RPMI8226 (cell line): ENCODE results near the gene TMEM200A.

Experiments
- DNase-seq: peaks from one replicate; pipeline ENCODE4 v3.0.0-alpha.2; 2015

Gene TMEM200A

DNA sequence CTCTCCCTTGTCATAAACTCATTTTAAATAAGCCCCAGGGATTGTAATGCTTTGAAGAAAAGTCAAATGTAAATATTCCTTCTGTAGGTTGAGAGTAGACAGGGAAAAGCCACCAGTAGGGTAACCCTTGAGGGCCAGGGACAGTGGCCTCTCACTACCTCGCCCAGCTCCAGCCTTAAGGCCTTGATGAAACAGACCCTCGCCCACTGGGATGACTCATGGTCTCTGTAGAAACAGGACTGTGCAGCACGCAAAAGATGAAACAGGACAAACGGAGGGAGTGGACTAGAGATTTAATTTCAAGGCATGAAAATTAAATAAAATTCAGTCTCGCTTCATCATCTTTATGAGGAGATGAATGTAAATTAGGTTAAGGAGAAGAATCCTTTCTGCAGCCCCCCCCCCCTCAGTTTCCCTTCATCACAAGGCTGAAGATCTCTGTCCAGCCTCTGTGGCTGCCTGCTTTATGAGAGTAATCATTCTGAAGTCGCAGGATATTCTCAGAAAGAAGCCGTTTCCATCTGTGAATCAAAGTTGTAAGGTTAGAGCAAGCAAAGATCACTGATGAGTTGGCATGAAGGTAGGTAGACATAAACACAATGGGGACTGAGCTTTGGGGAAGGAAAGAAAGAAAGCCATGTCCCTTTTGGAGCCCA lies 60.4 kb downstream of the TMEM200A start:
- DNase-seq, result no peak

DNA sequence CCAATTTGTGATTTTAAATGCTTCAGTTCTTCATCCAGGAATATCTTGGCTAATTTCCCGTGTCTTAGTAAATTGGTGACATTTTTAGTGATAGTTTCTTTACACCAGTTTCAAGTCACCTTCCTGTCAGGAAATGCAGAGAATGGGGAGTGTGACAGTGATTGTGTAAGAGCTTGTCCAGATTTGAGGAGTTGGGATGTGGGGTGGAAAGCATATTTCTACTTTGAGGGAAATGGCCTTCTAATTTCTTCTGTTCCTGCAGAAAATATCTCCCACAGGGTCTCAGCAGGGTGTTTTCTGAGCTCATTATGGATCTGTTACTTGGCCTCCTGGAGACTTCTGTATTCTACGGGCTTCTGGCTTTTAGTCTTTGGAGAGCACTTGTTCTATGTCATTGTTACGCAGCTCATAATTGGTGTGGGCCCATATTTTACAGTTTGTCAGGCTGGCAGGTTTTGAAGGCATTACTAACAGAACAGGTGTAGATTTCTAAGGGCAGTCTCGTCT lies 65.6 kb downstream of the TMEM200A start:
- DNase-seq, result no peak

- no peak for DNase-seq
Observed at GRCh38 chr6:130432838-130433237, 67.0 kb downstream of the TMEM200A start.

DNA sequence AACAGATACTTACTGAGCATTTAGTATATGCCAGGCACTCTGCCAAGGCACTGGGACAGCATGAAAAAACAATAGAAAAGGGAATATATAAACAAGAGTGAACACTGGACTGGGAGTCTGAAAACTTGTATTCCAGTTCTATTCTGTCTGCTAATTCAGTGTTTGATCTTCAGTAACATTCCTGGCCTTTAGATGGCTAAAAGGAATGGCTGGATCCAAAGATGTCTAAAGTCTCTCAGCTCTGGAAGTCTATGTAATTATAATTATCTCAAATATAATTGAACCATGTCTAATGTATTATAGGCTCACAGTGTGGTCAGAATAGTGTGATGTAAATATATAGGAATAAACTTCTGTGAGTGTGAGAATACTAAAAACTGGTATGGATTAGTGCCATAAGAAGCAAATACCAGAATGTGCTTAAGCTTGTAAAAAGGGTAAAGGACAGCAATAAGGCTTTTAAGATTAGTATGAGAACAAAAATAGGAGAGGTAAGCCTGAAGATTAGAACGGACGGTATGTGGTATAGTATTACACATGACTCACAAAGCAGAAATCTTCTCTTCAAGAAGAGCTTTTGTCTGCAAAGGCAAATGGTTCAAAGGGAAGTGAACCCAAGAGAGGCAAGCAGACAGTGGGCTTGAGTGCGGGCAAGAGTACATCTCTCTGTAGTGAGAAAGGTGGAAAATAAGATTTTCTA lies 68.5 kb downstream of the TMEM200A start:
- DNase-seq, result no peak

- no peak for DNase-seq
Observed at GRCh38 chr6:130435181-130435580, 69.4 kb downstream of the TMEM200A start.

DNA sequence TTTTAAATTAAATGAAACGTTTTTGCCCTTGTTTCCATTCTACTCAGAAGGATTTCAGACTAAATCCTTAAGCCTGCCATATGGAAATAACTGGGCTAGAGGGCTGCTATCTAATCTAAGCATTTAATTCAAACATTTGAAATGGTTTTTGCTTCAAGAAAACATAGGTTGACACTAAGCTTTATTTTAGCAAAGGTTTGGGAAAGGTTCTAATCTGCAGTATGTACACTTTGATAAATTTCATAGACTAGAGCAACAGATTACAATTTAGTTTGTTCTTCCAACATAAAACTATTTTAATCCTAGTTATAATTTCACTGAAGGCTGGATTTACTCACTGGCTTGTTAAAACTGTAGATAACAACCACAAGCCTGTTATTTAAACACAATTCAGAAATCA lies 72.1 kb downstream of the TMEM200A start:
- DNase-seq, result no peak

GRCh38 chr6:130447374-130447773 lies 81.6 kb downstream of the TMEM200A start:
- no peak for DNase-seq

DNA sequence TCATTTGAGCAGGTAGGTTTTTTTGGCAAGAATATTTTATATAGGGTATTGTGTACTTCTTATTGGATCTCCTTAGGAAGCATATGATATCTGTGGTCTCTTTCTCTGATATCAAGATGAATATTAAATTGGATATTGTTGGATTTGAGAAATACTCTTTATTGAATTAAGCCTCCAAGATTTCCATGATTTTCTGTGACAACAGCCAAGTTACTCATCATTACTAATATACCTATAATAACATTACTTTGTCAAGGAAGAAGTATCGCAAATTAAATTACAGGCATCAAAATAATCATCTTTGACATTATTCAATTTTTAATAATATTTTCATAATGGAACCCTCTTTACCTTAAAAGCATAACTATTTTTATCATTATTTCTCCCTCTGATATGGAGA lies 86.5 kb downstream of the TMEM200A start:
- no peak for DNase-seq

- DNase-seq, result no peak
Observed at GRCh38 chr6:130453230-130453629, 87.4 kb downstream of the TMEM200A start.

DNA sequence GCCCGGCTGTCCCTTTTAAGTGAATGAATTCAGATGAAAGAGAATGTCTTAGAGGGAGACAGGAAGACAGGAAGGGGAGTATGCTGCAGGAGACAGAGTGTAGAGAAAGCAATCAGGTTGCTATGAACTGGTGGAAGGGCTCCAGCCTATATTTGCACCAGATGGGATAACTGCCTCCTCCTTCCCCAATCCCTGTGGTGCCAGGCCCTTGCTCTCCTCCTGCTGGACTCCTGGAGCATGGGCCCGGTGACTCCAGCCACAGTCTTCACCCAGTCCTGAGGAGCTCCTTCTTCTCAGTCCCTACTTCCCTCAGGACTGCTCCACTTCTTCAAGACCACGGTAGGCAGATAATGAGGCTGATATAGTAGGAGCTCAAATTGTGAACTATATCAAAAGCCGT lies 91.8 kb downstream of the TMEM200A start:
- DNase-seq, result no peak

GRCh38 chr6:130459316-130459715 lies 93.5 kb downstream of the TMEM200A start:
- DNase-seq, result no peak

- DNase-seq, result no peak
Observed at GRCh38 chr6:130460934-130461333, 95.1 kb downstream of the TMEM200A start.

GRCh38 chr6:130466052-130466747 lies 100.4 kb downstream of the TMEM200A start:
- DNase-seq, result no peak

DNA sequence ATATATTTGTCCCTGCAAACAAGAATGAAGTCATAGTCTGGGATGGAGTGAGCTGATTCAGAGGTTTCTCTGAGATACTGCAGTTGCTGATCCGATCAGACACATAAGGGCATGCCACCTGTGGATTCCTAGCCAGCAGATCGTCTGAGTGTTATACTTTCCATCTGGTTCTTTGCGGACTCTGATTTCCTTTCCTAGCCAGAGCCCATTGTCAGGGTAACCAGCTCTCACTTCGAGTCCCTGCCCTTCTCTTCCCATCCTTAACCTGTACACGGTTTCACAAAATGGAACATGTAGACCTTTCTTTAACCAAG lies 100.9 kb downstream of the TMEM200A start:
- DNase-seq, result no peak

GRCh38 chr6:130467146-130468050 lies 101.6 kb downstream of the TMEM200A start:
- DNase-seq, result no peak

GRCh38 chr6:130470766-130471165 lies 104.9 kb downstream of the TMEM200A start:
- no peak for DNase-seq

- no peak for DNase-seq
Observed at GRCh38 chr6:130473886-130474285, 108.1 kb downstream of the TMEM200A start.

DNA sequence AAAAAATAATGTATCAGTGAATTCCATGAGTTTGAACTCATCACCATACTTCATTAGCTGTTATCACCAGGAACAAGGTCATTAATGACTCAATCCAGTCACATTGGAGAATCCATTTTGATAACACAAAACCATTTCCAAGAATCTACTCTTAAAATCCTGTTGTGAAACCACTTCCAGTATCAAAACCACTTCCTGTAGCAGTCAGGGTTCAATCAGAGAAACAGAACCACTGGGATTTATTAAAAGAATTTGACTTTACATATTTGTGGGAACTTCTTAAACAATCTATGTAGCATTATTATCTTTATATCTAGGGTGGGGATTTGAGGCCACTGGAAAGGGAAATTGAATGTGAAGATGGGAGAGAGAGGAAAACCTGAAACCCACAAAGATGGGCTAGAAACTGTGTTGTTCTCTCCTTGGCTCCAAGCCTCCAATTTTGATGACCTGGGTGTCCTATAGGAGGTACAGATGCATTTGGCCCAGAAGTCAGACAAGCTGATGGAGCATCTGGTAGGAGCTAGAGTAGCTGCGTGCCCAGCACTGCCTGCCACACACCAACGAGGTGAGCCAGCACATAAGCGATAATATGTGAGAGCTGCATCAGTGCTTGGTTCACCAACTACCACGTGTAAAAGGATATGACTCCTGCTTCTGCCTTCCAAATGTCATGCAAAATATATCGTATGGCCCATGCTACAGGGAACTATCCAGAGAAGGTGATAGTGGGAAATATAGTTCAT lies 117.0 kb downstream of the TMEM200A start:
- DNase-seq, result no peak

DNA sequence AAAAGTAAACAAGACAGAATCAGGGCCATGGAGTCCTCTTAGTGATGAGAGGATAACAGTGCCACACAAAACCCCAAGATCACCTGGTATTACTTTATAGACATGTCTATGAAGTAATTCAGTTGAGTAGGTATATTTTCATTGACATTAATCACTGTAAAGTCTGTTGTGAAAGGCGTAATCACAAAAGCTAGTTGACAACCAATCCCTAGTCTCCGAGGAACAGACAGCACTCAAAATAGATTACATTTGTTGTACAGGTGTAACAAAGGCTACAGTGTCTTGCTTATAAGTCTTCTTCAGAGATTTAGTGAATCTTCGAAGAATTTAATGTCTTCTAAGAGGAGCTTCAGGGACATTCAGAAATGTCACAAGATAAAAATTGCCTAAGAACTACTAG lies 120.1 kb downstream of the TMEM200A start:
- no peak for DNase-seq

DNA sequence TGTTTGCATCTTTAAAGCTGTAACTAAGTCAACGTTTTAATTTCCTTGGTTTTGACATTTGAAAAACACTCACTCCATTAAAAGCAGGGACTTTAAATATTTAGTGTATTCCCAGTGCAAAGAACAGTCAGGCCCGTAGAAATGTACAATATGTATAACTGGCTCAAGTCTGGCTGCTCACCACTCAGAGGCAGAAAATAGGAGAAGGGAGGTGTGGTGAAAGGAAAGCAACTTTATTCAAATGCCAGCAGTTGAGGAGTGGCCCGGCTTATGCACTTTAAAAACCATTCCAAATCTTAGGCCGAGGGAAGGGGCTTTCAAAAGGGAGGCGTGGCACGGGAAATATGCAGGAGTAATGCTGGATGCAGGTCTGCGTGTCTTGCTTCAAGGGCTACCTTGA lies 120.6 kb downstream of the TMEM200A start:
- no peak for DNase-seq

- DNase-seq, result no peak
Observed at GRCh38 chr6:130489514-130489913, 123.7 kb downstream of the TMEM200A start.
